Fibroblast of pulmonary artery (primary cell): ENCODE data around the gene ADAMTS10.

Experiments
- DNase-seq: peaks from one replicate; pipeline ENCODE4 v3.0.0-alpha.2; 2010; ENCODE audit warnings: low read depth
- H3K4me3 ChIP-seq: replicated peaks from 2 replicates; pipeline ENCODE4 v1.5.1; 2011; ENCODE audit warnings: low read depth, mild to moderate bottlenecking, control low read depth, low read length, moderate library complexity
- CTCF ChIP-seq: IDR thresholded peaks from 2 replicates; pipeline ENCODE4 v1.5.1; 2011; ENCODE audit warnings: mild to moderate bottlenecking, control low read depth, low read length, inconsistent platforms; ENCODE audit errors: missing control alignments

ADAMTS10 gene

GRCh38 chr19:8643860-8644653, 33.5 kb upstream of the ADAMTS10 start:
- H3K4me3 ChIP-seq, result no peak overlapping the region
- no peak for TF ChIP-seq CTCF
- no peak for DNase-seq

GRCh38 chr19:8642561-8642960, 32.0 kb upstream of the ADAMTS10 start:
- no peak for DNase-seq
- no peak overlapping the region for H3K4me3 ChIP-seq
- no peak for TF ChIP-seq CTCF

GRCh38 chr19:8641908-8642547, 31.5 kb upstream of the ADAMTS10 start:
- H3K4me3 ChIP-seq, result no peak overlapping the region
- DNase-seq, result peak; percentile 80
- peak; percentile 66 for TF ChIP-seq CTCF

- DNase-seq, result no peak
- H3K4me3 ChIP-seq, result no peak overlapping the region
- no peak for TF ChIP-seq CTCF
Measured at GRCh38 chr19:8641221-8641907, 30.8 kb upstream of the ADAMTS10 start.

- DNase-seq, result no peak
- no peak for TF ChIP-seq CTCF
- no peak overlapping the region for H3K4me3 ChIP-seq
Measured at GRCh38 chr19:8640402-8641004, 30.0 kb upstream of the ADAMTS10 start.

GRCh38 chr19:8639821-8640401, 29.4 kb upstream of the ADAMTS10 start:
- H3K4me3 ChIP-seq, result no peak overlapping the region
- no peak for TF ChIP-seq CTCF
- peak; percentile 40 for DNase-seq
